Measurements from ENCODE around the gene IKZF5.

IKZF5 gene

DNA sequence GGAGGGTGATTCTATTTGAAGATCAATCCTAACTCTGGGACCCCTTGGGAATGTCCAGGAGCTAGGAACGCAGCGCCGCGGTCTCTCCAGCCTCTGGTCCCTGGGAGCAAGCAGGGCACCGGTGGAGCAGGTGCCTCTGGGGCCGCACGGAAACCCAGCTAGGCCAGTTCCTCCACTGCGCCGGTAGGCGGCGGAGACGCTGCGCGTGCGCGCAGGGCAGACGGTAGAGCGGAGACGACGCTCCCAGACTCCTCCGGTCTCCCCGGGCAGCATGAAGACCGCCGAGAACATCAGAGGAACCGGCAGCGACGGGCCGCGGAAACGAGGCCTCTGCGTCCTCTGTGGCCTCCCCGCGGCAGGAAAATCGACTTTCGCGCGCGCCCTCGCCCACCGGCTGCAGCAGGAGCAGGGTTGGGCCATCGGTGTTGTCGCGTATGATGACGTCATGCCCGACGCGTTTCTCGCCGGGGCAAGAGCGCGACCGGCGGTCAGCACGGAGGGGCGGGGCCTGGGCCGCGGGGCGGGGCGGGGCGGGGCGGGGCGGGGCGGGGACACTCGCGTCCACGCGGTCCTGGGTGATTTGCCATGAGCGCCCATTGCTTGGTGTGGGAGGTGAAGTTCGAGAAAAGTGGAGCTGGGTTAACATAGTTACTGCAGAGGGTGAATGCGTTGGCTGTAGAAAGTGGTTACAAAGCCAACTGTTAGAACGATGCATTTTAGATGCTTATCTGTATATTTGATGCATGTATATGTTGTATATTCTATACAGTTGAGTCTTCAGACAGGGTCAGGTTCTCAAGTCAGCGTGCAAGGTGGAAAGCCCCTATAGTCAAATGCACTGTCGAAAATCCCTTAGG is 28.2 kb downstream of the IKZF5 start, which contains the start of gene PSTK:
TSS of gene PSTK (plus strand) at position 193 of the 857 bp plus-strand sequence. CDS start at position 272, 79 bp downstream.
- DNase-seq (ENCODE audit: low spot score): peak; percentile 91

GRCh38 chr10:122974543-122975064 is 34.0 kb downstream of the IKZF5 start:
- no peak for DNase-seq (ENCODE audit: low spot score)

- DNase-seq (ENCODE audit: low spot score): no peak
These were observed 34.6 kb downstream of the IKZF5 start for GRCh38 chr10:122974023-122974422.

GRCh38 chr10:122968698-122969097 is 39.9 kb downstream of the IKZF5 start:
- no peak for DNase-seq (ENCODE audit: low spot score)

- DNase-seq (ENCODE audit: low spot score): no peak
These were observed 41.7 kb downstream of the IKZF5 start for GRCh38 chr10:122966879-122967278.

GRCh38 chr10:122962405-122962804 is 46.2 kb downstream of the IKZF5 start:
- DNase-seq (ENCODE audit: low spot score): no peak

- DNase-seq (ENCODE audit: low spot score): no peak
These were observed 51.1 kb downstream of the IKZF5 start for GRCh38 chr10:122957474-122957873.

- DNase-seq (ENCODE audit: low spot score): no peak
These were observed 52.7 kb downstream of the IKZF5 start for GRCh38 chr10:122955892-122956291.

DNA sequence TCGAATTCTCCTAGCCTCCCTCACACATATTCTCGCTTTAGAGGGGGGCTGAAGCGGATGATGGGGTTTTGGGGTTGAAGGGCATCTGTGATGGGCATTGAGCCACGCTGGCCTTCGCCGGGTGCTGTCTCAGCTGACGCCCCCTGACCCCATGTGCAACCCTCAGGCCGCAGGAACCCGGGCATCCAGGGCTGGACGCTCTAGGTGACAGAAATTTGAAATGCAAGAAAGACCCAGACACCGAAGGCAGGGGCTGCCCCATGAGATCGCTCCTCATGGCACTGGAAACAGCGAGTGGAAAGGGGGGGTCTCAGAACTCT is 53.9 kb downstream of the IKZF5 start:
- no peak for DNase-seq (ENCODE audit: low spot score)

- peak; percentile 97 for DNase-seq (ENCODE audit: low spot score)
These were observed 54.5 kb downstream of the IKZF5 start, which contains the start of gene C10orf88 for GRCh38 chr10:122953902-122954730. TSS of gene C10orf88 (minus strand) at chr10:122954227. CDS start at chr10:122954178, 49 bp downstream.

GRCh38 chr10:122949296-122949695 is 59.3 kb downstream of the IKZF5 start:
- DNase-seq (ENCODE audit: low spot score): no peak

All from hematopoietic multipotent progenitor cell treated with erythropoietin and hydrocortisone succinate and interleukin-3 and kit ligand, for 15 days (in vitro differentiated cells).